Neural crest cell (in vitro differentiated cells): ENCODE results near the gene CLIP4. TPM values are rescaled to one million over a fixed set of nuclear protein-coding genes. Genes with fewer than 3 reads are reported as not detected.

Experiments used
- DNase-seq: peaks from one replicate; pipeline ENCODE4 v3.0.0; 2021; ENCODE audit warnings: low read depth, mixed read lengths, low spot score
- H3K27ac Mint-ChIP-seq: one replicate; pipeline ENCODE4 v1.8.0; 2021; ENCODE audit warnings: mild to moderate bottlenecking, mixed read lengths; ENCODE audit not compliant: unreplicated experiment
- H3K27me3 Mint-ChIP-seq: 2 replicates; pipeline ENCODE4 v1.8.0; 2021; ENCODE audit warnings: low read depth, mild to moderate bottlenecking, mixed read lengths
- H3K36me3 Mint-ChIP-seq: 2 replicates; pipeline ENCODE4 v1.8.0; 2021; ENCODE audit warnings: low read depth, mild to moderate bottlenecking, mixed read lengths
- H3K4me1 Mint-ChIP-seq: 2 replicates; pipeline ENCODE4 v1.8.0; 2021; ENCODE audit warnings: mixed read lengths
- H3K4me3 Mint-ChIP-seq: one replicate; pipeline ENCODE4 v1.8.0; 2021; ENCODE audit warnings: mild to moderate bottlenecking, mixed read lengths
- H3K9me3 Mint-ChIP-seq: 2 replicates; pipeline ENCODE4 v1.8.0; 2021; ENCODE audit warnings: mixed read lengths
- CTCF ChIP-seq: fragments of 200-600 bp; sonication (generic); conservative IDR thresholded peaks from 2 replicates; pipeline ENCODE4 v1.5.0; 2021; ENCODE audit warnings: antibody characterized with exemption, mild to moderate bottlenecking
- total RNA-seq: library from RNA; stranded (reverse); gene quantifications from 2 replicates; pipeline ENCODE4 v1.2.1, GENCODE V29; 2021

CLIP4 gene
- total RNA-seq, 1 donor from 2014 or later = 14.5 TPM

DNA sequence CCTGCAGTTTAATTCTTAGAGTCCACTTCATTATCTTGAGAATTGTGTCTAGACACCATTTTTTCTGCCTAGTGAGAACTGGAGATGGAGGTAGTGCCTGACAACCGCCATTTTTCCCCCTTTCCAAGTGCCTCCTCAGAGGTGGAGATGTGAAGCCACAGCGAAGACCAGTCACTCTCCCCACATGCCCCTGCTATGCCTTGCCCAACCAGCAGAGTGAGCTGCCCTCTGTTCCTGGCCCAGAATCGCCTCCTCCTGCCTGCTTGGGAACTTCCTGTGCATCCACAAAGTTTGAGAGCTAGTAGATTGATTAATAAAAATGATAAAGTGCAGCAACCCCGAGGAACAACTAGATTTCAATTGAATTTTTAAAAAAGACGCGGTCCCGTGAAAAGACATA lies 123.3 kb downstream of the CLIP4 start:
- no peak for DNase-seq

More for the DNA sequence above, 123.3 kb downstream of the CLIP4 start:
- H3K9me3 Mint-ChIP-seq = no peaks in the 10 kb centered on the region
- H3K4me1 Mint-ChIP-seq = no peaks in the 10 kb centered on the region
- H3K36me3 Mint-ChIP-seq = no peaks in the 10 kb centered on the region
- H3K4me3 Mint-ChIP-seq = no peak overlapping the region
- peaks cover 14% of the 10 kb centered on the region for H3K27me3 Mint-ChIP-seq
- TF ChIP-seq CTCF = peak; percentile 59
- H3K27ac Mint-ChIP-seq = no peak overlapping the region

Other genes starting within 250 kb of the CLIP4 start
- 21.8 and 22.6 TPM in 2 replicates for gene TRMT61B, start 245.1 kb upstream of the CLIP4 start, total RNA-seq
- gene WDR43, start 220.7 kb upstream of the CLIP4 start, total RNA-seq = 66.7 and 70.6 TPM in 2 replicates
- 0.35 TPM in 1 of 2 replicates, not detected in the other for gene TOGARAM2, start 134.1 kb upstream of the CLIP4 start, total RNA-seq
- not detected in 2 replicates for gene PCARE, start 40.9 kb upstream of the CLIP4 start, total RNA-seq